KOPT-K1 (cell line): ENCODE measurements around the gene IFNAR1.
"Not testable (repeated sequence)": the region's sequence is repeated elsewhere in the genome, so short reads cannot be mapped to it uniquely, and the experiment has no call there.

Experiments
- H3K27ac ChIP-seq: fragments of 200-600 bp; sonication (generic); 2 replicates; pipeline ENCODE4 v1.5.1; 2016; ENCODE audit warnings: antibody characterized with exemption, mild to moderate bottlenecking, low read depth, low read length; ENCODE audit not compliant: poor library complexity, severe bottlenecking
- H3K36me3 ChIP-seq: fragments of 200-600 bp; sonication (generic); 2 replicates; pipeline ENCODE4 v1.5.1; 2017; ENCODE audit warnings: antibody characterized with exemption, mild to moderate bottlenecking, low read length, moderate library complexity; ENCODE audit not compliant: insufficient read depth
- H3K9me3 ChIP-seq: fragments of 200-600 bp; sonication (generic); 2 replicates; pipeline ENCODE4 v1.5.1; 2017; ENCODE audit warnings: antibody characterized with exemption, low read length, mild to moderate bottlenecking; ENCODE audit not compliant: insufficient read depth, poor library complexity, severe bottlenecking

Gene IFNAR1

GRCh38 chr21:33350676-33351075, 25.9 kb downstream of the IFNAR1 start:
- no peak overlapping the region for H3K27ac ChIP-seq
- H3K36me3 ChIP-seq: peaks cover 94% of the 10 kb centered on the region

GRCh38 chr21:33355355-33355754, 30.6 kb downstream of the IFNAR1 start:
- H3K9me3 ChIP-seq: no peaks in the 10 kb centered on the region
- peaks cover 80% of the 10 kb centered on the region for H3K36me3 ChIP-seq
- H3K27ac ChIP-seq: no peak overlapping the region

More at GRCh38 chr21:33350676-33351075, 25.9 kb downstream of the IFNAR1 start:
- H3K9me3 ChIP-seq: no peaks in the 10 kb centered on the region

DNA sequence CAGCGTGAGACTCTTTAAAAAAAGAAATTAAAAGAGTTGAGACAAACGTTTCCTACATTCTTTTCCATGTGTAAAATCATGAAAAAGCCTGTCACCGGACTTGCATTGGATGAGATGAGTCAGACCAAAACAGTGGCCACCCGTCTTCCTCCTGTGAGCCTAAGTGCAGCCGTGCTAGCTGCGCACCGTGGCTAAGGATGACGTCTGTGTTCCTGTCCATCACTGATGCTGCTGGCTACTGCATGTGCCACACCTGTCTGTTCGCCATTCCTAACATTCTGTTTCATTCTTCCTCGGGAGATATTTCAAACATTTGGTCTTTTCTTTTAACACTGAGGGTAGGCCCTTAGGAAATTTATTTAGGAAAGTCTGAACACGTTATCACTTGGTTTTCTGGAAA, 31.2 kb downstream of the IFNAR1 start:
- Histone ChIP-seq H3K27ac (no peak overlapping the region), H3K36me3 (peaks cover 74% of the 10 kb centered on the region), H3K9me3 (no peaks in the 10 kb centered on the region)

GRCh38 chr21:33357177-33357576, 32.4 kb downstream of the IFNAR1 start:
- H3K9me3 ChIP-seq: no peaks in the 10 kb centered on the region
- no peak overlapping the region for H3K27ac ChIP-seq
- H3K36me3 ChIP-seq: peaks cover 62% of the 10 kb centered on the region

DNA sequence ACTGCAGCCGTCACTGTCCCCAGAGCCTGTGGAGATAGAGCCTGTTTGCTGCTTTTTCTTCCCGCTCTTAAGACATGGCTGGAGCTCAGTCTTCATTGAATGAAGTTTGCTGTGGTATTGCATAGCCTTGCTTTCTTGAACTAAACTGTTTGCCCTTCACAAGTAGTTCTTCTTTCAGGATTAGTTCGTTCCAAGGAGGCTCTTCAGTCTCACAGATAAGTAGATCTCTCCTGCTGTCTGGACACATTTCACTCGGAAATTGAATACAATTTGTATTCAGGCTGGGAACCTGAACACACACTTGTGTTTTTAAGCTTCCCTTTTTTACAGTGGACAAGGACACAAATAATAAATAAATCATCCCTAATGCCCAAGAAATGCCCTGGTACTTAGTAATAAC, 34.7 kb downstream of the IFNAR1 start:
- Histone ChIP-seq H3K27ac (no peak overlapping the region), H3K36me3 (peaks cover 44% of the 10 kb centered on the region), H3K9me3 (no peaks in the 10 kb centered on the region)

- peaks cover 36% of the 10 kb centered on the region for H3K36me3 ChIP-seq
- H3K9me3 ChIP-seq: no peaks in the 10 kb centered on the region
- H3K27ac ChIP-seq: no peak overlapping the region
Measured at GRCh38 chr21:33360281-33360680, 35.5 kb downstream of the IFNAR1 start.

DNA sequence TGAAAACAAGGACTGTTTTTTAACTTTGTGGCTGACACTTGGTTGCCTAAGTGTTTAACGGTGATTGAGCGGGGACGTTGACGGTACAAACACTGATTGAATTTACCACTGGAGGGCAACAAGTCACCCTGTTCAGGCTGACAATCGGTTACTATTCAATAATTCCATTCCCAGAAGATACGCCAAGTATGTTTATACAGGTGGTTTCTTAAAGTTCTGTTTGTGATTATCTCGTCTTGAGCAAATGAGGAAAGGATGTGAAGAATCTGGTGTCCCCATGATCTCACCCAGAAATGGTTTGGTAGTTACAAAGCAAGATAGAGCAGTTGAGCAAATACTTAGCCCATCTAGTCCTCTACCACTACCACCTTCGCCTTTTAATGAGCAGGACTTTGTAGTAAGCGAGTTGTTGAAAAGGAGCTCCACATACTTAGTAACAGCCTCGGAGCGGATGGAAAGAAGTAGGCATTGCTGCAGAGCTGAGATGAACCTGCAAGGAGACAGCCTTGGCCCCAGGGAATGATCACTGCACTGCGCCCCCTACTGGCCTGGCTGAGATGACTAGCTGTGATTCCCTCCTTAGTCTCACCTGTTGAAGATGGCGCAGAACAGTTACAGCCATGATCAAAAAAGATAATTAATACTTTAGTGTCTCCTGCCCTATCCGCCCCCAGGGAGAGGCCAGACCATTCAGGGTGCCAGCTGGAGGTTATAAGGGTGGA, 36.3 kb downstream of the IFNAR1 start:
- H3K36me3 ChIP-seq: peaks cover 29% of the 10 kb centered on the region
- H3K27ac ChIP-seq: peak overlapping the region; percentile 65
- H3K9me3 ChIP-seq: peaks cover 2% of the 10 kb centered on the region

- Histone ChIP-seq H3K27ac (peak overlapping the region; percentile 65), H3K9me3 (peaks cover 12% of the 10 kb centered on the region), H3K36me3 (peaks cover 18% of the 10 kb centered on the region)
Measured at GRCh38 chr21:33362044-33362555, 37.3 kb downstream of the IFNAR1 start.

DNA sequence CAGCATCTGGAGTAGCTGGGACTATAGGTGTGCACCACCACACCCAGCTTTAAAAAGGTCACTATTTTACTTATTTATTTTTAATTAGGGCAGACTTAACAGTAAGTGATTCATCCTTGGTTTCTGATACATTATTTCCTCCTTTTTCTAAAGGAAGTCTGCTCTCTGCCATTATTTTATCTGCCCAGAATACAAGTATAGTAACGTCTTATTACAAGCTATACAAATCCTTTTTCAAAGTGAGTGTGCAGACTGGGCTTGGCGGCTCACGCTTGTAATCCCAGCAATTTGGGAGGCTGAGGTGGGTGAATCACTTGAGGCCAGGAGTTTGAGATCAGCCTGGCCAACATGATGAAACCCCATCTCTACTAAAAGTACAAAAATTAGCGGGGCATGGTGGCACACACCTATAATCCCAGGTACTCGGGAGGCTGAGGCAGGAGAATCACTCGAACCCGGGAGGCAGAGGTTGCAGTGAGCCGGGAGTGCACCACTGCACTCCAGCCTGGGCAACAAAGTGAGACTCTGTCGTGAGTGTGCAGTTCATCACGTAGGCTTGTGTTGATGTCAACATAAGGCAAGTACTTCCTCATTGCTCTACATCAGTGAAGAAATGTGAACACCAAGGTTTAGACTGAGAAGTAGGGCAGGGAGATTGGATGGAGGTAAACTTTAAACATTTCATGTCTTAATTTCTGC, 39.3 kb downstream of the IFNAR1 start:
- H3K36me3 ChIP-seq, H3K27ac ChIP-seq: not testable (repeated sequence)
- peaks cover 29% of the 10 kb centered on the region for H3K9me3 ChIP-seq

- H3K9me3 ChIP-seq: peaks cover 29% of the 10 kb centered on the region
- H3K27ac ChIP-seq: no peak overlapping the region
- H3K36me3 ChIP-seq: no peaks in the 10 kb centered on the region
Measured at GRCh38 chr21:33364830-33365229, 40.1 kb downstream of the IFNAR1 start.

DNA sequence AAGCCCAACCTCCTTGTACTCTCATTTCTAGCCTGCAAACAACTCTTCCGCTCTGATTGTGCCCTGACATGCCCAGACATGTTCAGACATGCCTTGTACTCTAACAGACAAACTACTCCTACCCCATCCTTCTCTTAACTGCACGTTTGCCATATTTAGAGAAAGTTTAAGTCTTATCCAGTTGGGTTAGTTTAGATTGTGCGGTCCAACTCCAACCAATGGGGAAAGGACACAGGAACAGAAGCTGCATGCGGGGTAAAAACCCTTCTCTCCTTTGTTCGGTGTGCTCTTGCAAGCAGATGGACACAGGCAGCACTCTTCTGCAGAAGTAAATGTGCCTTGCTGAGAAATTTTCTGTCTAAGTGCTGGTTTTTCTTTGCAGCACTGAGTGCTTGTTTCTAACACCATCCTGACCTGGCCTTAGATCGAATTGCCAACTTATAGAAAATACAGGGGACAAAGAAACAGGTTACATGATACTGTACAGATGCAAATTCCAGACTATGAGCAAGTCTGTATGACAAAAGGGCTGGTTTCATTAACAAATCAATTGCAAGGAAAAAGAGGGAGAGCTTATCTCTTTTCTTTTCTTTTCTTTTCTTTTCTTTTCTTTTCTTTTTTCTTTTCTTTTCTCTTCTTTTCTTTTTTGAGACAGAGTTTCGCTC, 42.7 kb downstream of the IFNAR1 start:
- Histone ChIP-seq H3K36me3 (no peaks in the 10 kb centered on the region), H3K27ac (no peak overlapping the region), H3K9me3 (peaks cover 34% of the 10 kb centered on the region)

DNA sequence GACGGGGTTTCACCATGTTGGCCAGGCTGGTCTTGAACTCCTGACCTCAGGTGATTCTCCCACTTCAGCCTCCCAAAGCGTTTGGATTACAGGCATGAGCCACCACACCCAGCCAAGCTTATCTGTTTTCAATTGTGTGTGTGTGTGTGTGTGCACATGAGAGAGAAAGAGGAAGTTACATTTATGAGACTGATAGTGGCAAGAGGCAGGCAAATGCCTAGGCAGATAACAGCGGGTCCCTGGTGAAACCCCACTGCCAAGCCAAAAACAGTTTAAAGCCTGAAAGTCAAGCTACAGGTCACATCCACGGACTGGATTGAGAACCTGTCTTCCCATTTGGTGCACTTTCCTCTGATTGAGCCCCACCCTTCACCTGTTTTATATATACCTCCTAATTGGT, 43.4 kb downstream of the IFNAR1 start:
- Histone ChIP-seq H3K9me3 (peaks cover 34% of the 10 kb centered on the region), H3K27ac (no peak overlapping the region), H3K36me3 (no peaks in the 10 kb centered on the region)

- peaks cover 34% of the 10 kb centered on the region for H3K9me3 ChIP-seq
- H3K27ac ChIP-seq: no peak overlapping the region
Measured at GRCh38 chr21:33368576-33368975, 43.8 kb downstream of the IFNAR1 start.

DNA sequence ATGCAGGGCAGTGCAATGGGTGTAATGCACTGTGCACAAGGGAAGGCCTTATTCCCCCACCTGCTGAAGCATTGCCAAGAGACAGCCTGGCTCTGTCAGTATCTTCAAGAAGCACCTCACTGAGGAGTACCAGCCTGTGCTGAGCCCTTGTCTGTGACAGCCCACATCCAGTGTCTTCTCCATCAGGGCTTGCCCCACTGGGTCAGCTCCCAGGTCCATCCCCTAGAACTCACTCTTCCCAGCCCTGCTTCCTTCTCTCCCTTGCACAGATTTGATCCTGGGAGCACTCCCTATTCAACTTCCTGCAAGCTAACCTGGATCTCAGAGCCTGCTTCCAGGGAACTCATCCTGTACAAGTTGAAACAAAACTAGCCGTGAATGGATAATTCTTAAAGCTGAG, 44.8 kb downstream of the IFNAR1 start:
- no peaks in the 10 kb centered on the region for H3K36me3 ChIP-seq
- H3K27ac ChIP-seq: no peak overlapping the region
- H3K9me3 ChIP-seq: peaks cover 34% of the 10 kb centered on the region

More at GRCh38 chr21:33368576-33368975, 43.8 kb downstream of the IFNAR1 start:
- H3K36me3 ChIP-seq: no peaks in the 10 kb centered on the region

DNA sequence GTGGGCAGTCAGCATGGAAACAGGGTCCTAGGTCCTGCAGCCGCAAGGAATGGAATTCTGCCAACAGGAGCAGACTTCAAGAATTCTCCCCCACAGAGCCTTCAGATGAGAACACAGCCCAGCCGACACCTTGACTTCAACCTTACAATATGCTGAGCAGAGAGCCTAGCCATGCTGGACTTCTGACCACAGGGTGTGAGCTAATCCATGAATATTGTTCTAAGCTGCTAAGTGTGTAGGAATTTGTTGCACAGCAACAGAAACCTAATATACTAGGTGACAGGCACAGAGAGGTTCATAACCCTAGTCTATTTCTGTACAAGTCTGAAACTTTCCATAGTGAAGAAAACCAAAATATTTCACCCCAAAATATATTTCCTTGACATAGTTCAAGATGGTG, 45.5 kb downstream of the IFNAR1 start:
- no peak overlapping the region for H3K27ac ChIP-seq
- H3K9me3 ChIP-seq: peaks cover 34% of the 10 kb centered on the region
- no peaks in the 10 kb centered on the region for H3K36me3 ChIP-seq
